K562 (cell line): ENCODE measurements around the gene PLCD1. TPM values are rescaled to one million over a fixed set of nuclear protein-coding genes. Genes with fewer than 3 reads are reported as not detected.

Experiments used
- ARID3B ChIP-seq: fragments of 250-450 bp; sonication (Bioruptor Pico); IDR thresholded peaks from 2 replicates; pipeline ENCODE4 v1.4.0; 2020; ENCODE audit warnings: borderline replicate concordance
- ATF7 ChIP-seq: fragments of 450-650 bp; IDR thresholded peaks from 2 replicates; pipeline ENCODE4 v1.7.1; 2014; ENCODE audit warnings: mild to moderate bottlenecking, moderate library complexity
- CCAR2 ChIP-seq: fragments of 200-400 bp; formaldehyde crosslinking; IDR thresholded peaks from 2 replicates; pipeline ENCODE4 v1.6.1; 2017; ENCODE audit warnings: mild to moderate bottlenecking, low read depth, low read length
- CEBPZ ChIP-seq: fragments of 150-350 bp; IDR thresholded peaks from 2 replicates; pipeline ENCODE4 v1.6.1; 2014; ENCODE audit warnings: low read depth, mild to moderate bottlenecking, low read length, borderline replicate concordance
- E2F8 ChIP-seq: fragments of 450-650 bp; IDR thresholded peaks from 2 replicates; pipeline ENCODE4 v1.7.1; 2018; ENCODE audit warnings: mild to moderate bottlenecking, low read depth; ENCODE audit not compliant: partially characterized antibody
- FOXP4 ChIP-seq: sonication (generic); formaldehyde crosslinking; IDR thresholded peaks from 2 replicates; pipeline ENCODE4 v1.8.0; 2022; ENCODE audit warnings: mild to moderate bottlenecking, missing genetic modification reagents, borderline replicate concordance
- HDGF ChIP-seq: fragments of 450-650 bp; IDR thresholded peaks from 2 replicates; pipeline ENCODE4 v1.6.1; 2016
- ID3 ChIP-seq, 2 experiments: fragments of 250-450 bp in 1 of 2; fragments of 450-650 bp in 1 of 2; sonication (Bioruptor Pico) in 1 of 2; IDR thresholded peaks; 2 replicates each; pipeline versions ENCODE4 v1.6.1 to v1.8.0; 2016 to 2021; ENCODE audit warnings: mild to moderate bottlenecking in 2 of 2, moderate library complexity in 2 of 2, missing compliant biosample characterization in 1 of 2, missing genetic modification characterization in 1 of 2
- MYC ChIP-seq, 2 experiments: fragments of 250-450 bp in 1 of 2; sonication (Bioruptor Pico) in 1 of 2; IDR thresholded peaks; 2 replicates each; pipeline versions ENCODE4 v1.5.1 to v1.6.1; 2012 to 2021; ENCODE audit warnings: low read depth in 2 of 2, borderline replicate concordance in 1 of 2, improper control_type of control experiment in 1 of 2, low read length in 1 of 2, mild to moderate bottlenecking in 1 of 2, moderate library complexity in 1 of 2
- NFIC ChIP-seq: fragments of 450-650 bp; IDR thresholded peaks from 2 replicates; pipeline ENCODE4 v1.6.1; 2017; ENCODE audit warnings: mild to moderate bottlenecking, inconsistent platforms
- NR3C1 ChIP-seq: sonication (generic); formaldehyde crosslinking; IDR thresholded peaks from 2 replicates; pipeline ENCODE4 v1.8.1; 2022; ENCODE audit warnings: missing genetic modification reagents
- POLR3G ChIP-seq: IDR thresholded peaks from 2 replicates; pipeline ENCODE4 v1.6.1; 2011; ENCODE audit not compliant: insufficient read length, insufficient replicate concordance; ENCODE audit errors: extremely low read depth
- ZBTB9 ChIP-seq: fragments of 450-650 bp; formaldehyde crosslinking; IDR thresholded peaks from 2 replicates; pipeline ENCODE4 v1.4.0; 2020; ENCODE audit warnings: mild to moderate bottlenecking, moderate library complexity
- ZNF311 ChIP-seq: fragments of 250-450 bp; sonication (Bioruptor Pico); IDR thresholded peaks from 2 replicates; pipeline ENCODE4 v1.4.0; 2020; ENCODE audit warnings: mild to moderate bottlenecking, moderate library complexity
- polyA plus RNA-seq, 8 experiments: library from polyadenylated mRNA; depleted of rRNA in 4 of 8; stranded (reverse) in 5 of 8; unstranded in 3 of 8; fragments of >200 nt; fragmentation: Nextera tagmentation in 2 of 8; fragmentation: Illumina TruSeq in 1 of 8; extraction: Ambion mirVana in 2 of 8; extraction: Trizol in 1 of 8; gene quantifications; 2 replicates each; pipeline versions ENCODE4 v1.2.1 to v1.2.3, GENCODE V29; 2011 to 2014; ENCODE audit warnings: inconsistent platforms in 1 of 8, missing spikeins in 1 of 8
- total RNA-seq, 7 experiments: library from RNA; depleted of rRNA in 6 of 7; stranded (reverse); fragments of >200 nt in 6 of 7; fragmentation: Illumina TruSeq in 2 of 7; extraction: Trizol in 2 of 7; gene quantifications; 2 replicates each; pipeline versions ENCODE4 v1.2.1 to v1.2.3, GENCODE V29; 2011 to 2021; ENCODE audit warnings: low replicate concordance in 1 of 7

PLCD1 gene
- total and polyA plus RNA-seq, 9 of the 15 experiments (the other 6 are each of a cell fraction or from before 2014, with no cell fraction given), result 5.4 to 209 (median 116) TPM

- TF ChIP-seq ARID3B (no peak), NFIC (no peak), MYC (IDR thresholded peaks at IDR 0.05; ENCODE audit: low read depth, low read length) (no peak), MYC (CRISPR knock-in tag; IDR thresholded peaks at IDR 0.05; ENCODE audit: borderline replicate concordance, low read depth) (no peak), CEBPZ (no peak), CCAR2 (no peak), FOXP4 (CRISPR knock-in tag) (0 out of 2 replicates have a peak, but pooled peaks have one; percentile 46), E2F8 (no peak), HDGF (no peak), ID3 (CRISPR knock-in tag; IDR thresholded peaks at IDR 0.05) (no peak), ID3 (tag; IDR thresholded peaks at IDR 0.05) (no peak), ATF7 (peak; percentile 55; the same call in 1 of the 2 replicates), ZBTB9 (CRISPR knock-in tag) (no peak), NR3C1 (CRISPR knock-in tag) (0 out of 2 replicates have a peak, but pooled peaks have one; percentile 13), POLR3G (no peak), ZNF311 (CRISPR knock-in tag) (no peak)
These were observed 25.5 kb downstream of the PLCD1 start (continued) for GRCh38 chr3:38003817-38004414.
